DOHH2 (cell line): ENCODE results near the gene CCM2.

Experiments
- CTCF ChIP-seq: fragments of 200-600 bp; sonication (generic); IDR thresholded peaks from one replicate; pipeline ENCODE4 v1.5.1; 2014; ENCODE audit warnings: antibody characterized with exemption, mild to moderate bottlenecking, low read depth, low read length; ENCODE audit not compliant: poor library complexity, severe bottlenecking
- EZH2phosphoT487 ChIP-seq: fragments of 200-600 bp; sonication (generic); IDR thresholded peaks from 2 replicates; pipeline ENCODE4 v1.6.1; 2017; ENCODE audit warnings: borderline replicate concordance, mild to moderate bottlenecking, antibody characterized with exemption, low read length, moderate library complexity, mixed read lengths

GRCh38 chr7:44985900-44986217 is 14.1 kb upstream of the CCM2 start:
- no peak for TF ChIP-seq CTCF
- no peak for TF ChIP-seq EZH2phosphoT487
